HG03442 (cell line): ENCODE data around the gene ADCY2.

Experiments
- ATAC-seq: cut with Tn5 transposase; IDR thresholded peaks from one replicate; pipeline ENCODE4 v1.9.1; 2021; ENCODE audit warnings: mild to moderate bottlenecking, moderate library complexity; ENCODE audit not compliant: unreplicated experiment

Gene ADCY2

GRCh38 chr5:7856855-7857254 lies 460.9 kb downstream of the ADCY2 start:
- ATAC-seq, result peak; percentile 44

- ATAC-seq, result no peak
Observed at GRCh38 chr5:7857361-7857760, 461.4 kb downstream of the ADCY2 start.

- ATAC-seq, result no peak
Observed at GRCh38 chr5:7857926-7858632, 462.1 kb downstream of the ADCY2 start.

GRCh38 chr5:7866196-7866595 lies 470.3 kb downstream of the ADCY2 start:
- ATAC-seq, result no peak

GRCh38 chr5:7867260-7867659 lies 471.3 kb downstream of the ADCY2 start:
- no peak for ATAC-seq

- no peak for ATAC-seq
Observed at GRCh38 chr5:7868427-7868772, 472.5 kb downstream of the ADCY2 start.

- ATAC-seq, result peak; percentile 97
Observed at GRCh38 chr5:7868773-7869473, 473.0 kb downstream of the ADCY2 start, which contains the start of the genes FASTKD3 and MTRR. Gene FASTKD3, minus strand, starts transcription at chr5:7869031. Its CDS starts 948 bp downstream, at chr5:7868083. Gene MTRR, plus strand, starts transcription at chr5:7869148. Its CDS starts 1,647 bp downstream, at chr5:7870795.

- ATAC-seq, result peak; percentile 17
Observed at GRCh38 chr5:7869474-7870136, 473.7 kb downstream of the ADCY2 start.

- ATAC-seq, result peak; percentile 23
Observed at GRCh38 chr5:7871653-7872052, 475.7 kb downstream of the ADCY2 start.

- no peak for ATAC-seq
Observed at GRCh38 chr5:7872517-7873130, 476.7 kb downstream of the ADCY2 start.

- no peak for ATAC-seq
Observed at GRCh38 chr5:7873216-7873615, 477.3 kb downstream of the ADCY2 start.

- ATAC-seq, result no peak
Observed at GRCh38 chr5:7874639-7875038, 478.7 kb downstream of the ADCY2 start.

- ATAC-seq, result no peak
Observed at GRCh38 chr5:7875151-7875550, 479.2 kb downstream of the ADCY2 start.

GRCh38 chr5:7876867-7877266 lies 480.9 kb downstream of the ADCY2 start:
- ATAC-seq, result peak; percentile 69

GRCh38 chr5:7877851-7878250 lies 481.9 kb downstream of the ADCY2 start:
- no peak for ATAC-seq

GRCh38 chr5:7878381-7878873 lies 482.5 kb downstream of the ADCY2 start:
- ATAC-seq, result peak; percentile 93
